GM12872 (cell line): ENCODE data around the gene PSAP.
A peak's percentile ranks its signal among the peaks of the same experiment; 100 is the strongest.

Source experiments
- TF ChIP-seq, protein P1 (sequence below): IDR thresholded peaks from 3 replicates; pipeline ENCODE4 v1.5.1; 2011; ENCODE audit warnings: low read depth, mild to moderate bottlenecking, low read length, moderate library complexity; ENCODE audit not compliant: insufficient read depth

The PSAP gene

DNA sequence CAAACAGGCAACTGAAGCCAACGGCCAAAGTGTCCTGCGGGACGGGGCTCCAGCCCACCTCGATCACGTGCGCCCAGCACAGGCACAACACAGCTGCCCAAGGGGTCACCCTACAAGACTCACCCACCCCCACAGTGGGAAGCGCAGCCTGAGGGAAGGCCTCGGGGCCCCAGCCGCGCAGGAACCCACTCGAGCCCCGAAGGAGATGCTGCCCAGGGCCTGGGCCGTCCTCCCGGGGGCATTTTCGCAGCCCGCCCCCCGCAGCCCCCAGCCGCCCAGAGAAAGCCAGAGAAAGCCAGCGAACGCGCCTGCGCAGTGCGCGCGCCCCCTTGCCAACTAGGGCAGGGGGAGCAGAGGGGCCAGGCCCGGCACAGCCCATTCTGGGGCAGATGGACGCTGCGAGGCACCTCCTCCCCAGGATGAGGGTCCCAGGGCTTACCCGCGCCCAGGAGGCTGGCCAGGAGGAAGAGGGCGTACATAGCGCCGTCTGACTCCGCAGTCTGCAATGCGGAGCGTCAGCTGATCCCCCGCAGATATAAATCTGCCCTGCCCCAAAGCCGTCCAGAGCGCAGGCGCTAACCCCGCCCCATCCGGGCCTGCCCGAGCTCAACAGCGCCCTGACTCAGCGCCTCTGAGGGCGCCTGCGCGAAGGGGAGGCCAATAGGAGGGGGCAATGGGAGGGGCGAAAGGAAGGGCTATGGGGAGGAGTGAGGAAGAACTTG, at the start of gene PSAP:
TSS of gene PSAP (minus strand) at position 509 of the 722 bp plus-strand sequence. CDS start at position 479, 30 bp downstream.
- TF ChIP-seq, protein P1, sequence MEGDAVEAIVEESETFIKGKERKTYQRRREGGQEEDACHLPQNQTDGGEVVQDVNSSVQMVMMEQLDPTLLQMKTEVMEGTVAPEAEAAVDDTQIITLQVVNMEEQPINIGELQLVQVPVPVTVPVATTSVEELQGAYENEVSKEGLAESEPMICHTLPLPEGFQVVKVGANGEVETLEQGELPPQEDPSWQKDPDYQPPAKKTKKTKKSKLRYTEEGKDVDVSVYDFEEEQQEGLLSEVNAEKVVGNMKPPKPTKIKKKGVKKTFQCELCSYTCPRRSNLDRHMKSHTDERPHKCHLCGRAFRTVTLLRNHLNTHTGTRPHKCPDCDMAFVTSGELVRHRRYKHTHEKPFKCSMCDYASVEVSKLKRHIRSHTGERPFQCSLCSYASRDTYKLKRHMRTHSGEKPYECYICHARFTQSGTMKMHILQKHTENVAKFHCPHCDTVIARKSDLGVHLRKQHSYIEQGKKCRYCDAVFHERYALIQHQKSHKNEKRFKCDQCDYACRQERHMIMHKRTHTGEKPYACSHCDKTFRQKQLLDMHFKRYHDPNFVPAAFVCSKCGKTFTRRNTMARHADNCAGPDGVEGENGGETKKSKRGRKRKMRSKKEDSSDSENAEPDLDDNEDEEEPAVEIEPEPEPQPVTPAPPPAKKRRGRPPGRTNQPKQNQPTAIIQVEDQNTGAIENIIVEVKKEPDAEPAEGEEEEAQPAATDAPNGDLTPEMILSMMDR: 0 out of 3 replicates have a peak, but pooled peaks have one; percentile 3

DNA sequence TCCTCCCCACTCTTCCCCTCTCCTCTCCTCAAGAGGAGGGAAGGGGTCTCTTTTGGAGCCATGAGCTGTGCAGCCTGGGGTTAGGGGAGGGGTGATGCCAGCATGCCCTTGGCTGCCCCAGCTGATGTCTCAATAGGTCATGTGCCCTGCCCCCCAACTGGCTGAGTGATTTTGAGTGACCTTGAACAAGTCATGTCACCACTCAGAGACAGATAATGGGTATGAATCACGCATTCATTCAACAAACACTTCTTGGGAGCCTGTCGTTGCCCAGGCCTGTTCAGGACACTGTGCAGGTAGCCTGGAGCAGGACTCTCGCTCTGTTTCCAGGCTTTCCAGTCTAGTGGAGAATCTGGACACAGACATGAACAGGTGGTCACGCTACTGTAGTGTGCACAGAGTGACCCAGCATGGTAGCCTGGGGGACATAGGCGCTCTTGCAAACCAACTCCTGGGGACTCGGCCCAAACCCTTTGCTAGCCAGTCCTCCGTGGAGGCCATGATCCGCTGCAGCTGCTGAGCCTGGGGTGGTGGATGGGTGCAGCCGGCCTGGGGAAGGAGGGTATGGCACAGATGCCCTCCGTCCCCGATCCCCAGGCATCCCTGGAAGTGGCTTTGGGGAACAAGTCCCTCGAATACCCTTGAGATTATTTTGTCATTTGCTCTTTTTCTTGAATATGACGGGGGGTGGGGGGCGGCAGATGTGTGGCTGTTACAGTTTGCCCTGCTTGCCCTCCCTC, 49.6 kb upstream of the PSAP start:
- TF ChIP-seq, protein P1: no peak

- TF ChIP-seq, protein P1: no peak
These were observed 48.8 kb upstream of the PSAP start for GRCh38 chr10:71899665-71900412.

- TF ChIP-seq, protein P1: no peak
These were observed 42.9 kb upstream of the PSAP start for GRCh38 chr10:71893920-71894319.

- TF ChIP-seq, protein P1: no peak
These were observed 42.3 kb upstream of the PSAP start for GRCh38 chr10:71893258-71893815.

- TF ChIP-seq, protein P1: no peak
These were observed 40.4 kb upstream of the PSAP start for GRCh38 chr10:71891437-71891836.

- TF ChIP-seq, protein P1: no peak; the same call in 2 of the 3 replicates
These were observed 38.4 kb upstream of the PSAP start for GRCh38 chr10:71889388-71889987.
